NCI-H526 (cell line): Measurements from ENCODE around the gene NKX2-3.
A peak's percentile ranks its signal among the peaks of the same experiment; 100 is the strongest.

ENCODE experiments used
- DNase-seq, 2 experiments: peaks; one replicate each; lab custom pipeline; 2025; lab: John Stamatoyannopoulos, UW

NKX2-3 gene

DNA sequence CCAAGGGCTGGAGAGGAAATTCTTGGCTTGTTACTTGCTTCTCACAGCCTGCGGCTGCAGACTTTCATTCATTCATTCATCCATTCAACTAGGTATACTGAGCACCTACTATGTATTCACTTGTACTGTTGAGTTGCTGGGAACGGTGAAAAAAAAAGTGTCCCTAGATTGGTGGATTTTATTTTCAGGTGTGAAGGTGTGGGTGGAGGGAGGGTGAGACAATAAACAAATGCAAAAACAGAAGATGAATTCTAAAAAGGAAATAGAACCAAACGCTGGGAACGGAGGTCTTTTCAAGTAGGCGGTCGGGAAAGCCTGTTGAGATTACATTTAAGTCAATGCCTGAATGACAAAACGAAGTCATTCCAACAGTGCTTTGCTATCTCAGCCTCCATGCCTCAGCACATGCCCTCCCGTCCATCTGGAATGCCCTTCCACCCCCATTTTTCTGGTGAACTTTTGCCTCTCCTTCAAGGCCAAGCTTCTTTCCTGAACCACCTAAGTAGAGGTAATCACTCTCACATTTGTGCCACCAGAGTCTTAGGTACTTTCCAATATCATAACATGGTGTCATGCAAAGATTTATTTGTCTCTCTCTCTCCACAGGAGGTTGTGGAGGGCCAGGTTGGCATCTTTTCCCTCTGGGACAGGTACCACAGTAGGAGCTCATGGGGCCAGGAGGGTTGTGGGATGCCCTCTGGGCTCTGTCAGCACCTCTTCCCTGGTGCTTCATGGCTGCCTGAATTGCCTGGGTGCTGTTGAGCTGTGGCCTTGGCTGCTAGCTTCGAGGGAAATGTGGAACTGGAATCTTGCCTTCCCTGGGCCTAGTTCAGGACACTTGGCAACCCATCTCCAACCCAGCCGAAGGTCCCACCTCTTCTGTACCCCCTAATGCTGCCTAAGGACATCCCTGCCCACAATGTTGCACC lies 5.5 kb downstream of the NKX2-3 start:
- DNase-seq: no peak

DNA sequence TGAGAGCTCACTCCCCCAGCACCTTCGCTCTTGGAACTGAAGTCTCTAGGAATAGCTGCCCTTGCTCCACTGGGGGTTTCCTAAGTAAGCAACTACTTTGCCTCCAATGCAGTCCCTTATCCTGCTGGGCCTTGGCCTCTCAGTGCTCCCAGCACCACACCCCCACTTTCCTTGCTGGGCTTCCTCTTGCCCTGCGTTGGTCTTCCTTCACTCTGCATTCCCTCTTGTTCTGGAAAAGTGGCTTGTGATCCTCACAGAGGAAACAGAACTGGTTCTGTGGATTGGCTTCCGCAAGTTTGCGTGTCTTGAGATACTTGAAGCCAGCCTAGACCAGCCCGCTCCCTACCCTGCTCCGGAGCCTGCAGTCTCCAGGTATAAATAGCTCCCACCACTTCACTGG lies 6.4 kb downstream of the NKX2-3 start:
- DNase-seq: no peak

DNA sequence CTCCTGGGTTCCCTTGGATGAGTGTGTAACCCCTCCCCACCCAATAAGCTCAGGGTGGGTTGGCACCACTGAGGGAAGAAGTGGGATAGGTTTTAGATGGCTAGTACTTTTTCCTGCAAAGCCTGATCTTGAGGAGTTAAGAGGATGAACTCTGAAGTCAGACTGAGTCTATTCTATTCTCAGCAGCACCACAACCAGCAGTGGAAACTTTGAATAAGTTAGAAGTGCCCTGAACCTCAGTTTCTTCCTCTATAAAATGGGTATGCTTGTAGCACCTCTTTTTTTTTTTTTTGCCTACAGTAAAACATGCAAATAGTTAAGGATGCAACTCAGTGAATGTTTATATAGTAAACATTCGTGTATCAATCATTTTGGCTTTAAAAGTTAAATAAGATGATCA lies 7.1 kb downstream of the NKX2-3 start:
- DNase-seq: no peak

DNA sequence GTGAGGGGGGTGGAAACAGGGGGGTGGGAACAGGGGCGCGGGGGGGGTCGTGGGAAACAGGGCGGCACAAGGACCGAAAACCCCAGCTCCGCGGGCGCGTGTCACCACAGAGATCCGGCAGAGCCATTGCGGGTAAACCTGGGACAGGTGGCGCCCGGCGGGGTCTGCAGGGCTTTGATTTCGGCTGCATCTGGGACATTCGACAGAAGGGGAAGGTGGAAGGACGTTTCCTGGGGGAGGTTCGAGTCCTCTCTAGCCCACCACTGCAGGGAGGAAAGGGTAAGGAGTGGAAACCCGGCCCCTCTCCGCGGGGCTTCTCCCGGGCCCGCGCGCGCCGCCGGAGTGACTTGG lies 7.5 kb downstream of the NKX2-3 start:
- no peak for DNase-seq

DNA sequence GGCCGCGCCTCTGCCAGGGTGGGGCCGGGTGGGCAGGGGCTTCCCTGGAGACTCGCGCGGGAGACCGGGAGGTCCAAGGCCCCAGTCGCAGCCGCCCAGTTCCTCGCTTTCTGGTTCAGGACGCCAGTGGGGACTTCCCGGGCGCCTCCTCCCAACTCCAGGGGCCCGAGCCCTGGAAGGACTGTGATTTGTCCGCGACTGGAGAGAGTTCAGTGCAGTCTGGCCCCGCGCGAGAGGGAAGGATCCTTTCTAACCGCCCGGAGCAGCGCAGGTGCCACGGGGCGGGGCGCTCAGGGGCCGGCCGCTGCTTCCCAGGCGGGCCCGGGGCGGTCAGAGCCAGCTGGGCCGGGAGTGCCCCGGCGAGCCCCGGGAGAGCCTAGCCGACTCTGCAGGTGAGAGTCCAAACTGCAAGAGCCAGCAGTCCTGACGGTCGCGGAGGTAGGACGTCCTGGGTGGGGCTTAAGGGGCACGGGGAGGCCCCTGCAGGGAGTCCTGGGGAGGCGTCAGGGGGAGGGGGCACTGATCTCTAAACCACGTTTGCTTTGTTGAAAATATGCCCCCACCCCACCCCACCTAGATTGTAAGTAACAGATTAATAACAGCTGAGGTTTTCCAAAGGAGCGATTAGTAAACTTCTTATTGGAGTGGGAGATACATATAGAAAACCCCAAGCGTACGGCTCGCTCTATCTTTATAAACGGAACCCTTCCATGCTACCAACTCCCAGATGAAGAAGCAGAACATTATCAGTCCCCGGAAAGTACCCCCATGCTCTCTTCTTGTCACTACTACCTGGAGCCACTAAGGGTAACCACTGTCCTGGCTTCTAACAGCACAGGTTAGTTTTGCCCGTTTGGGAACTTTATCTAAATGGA lies 8.2 kb downstream of the NKX2-3 start:
- peak in 1 of 2 experiments; percentile 53 for DNase-seq

DNA sequence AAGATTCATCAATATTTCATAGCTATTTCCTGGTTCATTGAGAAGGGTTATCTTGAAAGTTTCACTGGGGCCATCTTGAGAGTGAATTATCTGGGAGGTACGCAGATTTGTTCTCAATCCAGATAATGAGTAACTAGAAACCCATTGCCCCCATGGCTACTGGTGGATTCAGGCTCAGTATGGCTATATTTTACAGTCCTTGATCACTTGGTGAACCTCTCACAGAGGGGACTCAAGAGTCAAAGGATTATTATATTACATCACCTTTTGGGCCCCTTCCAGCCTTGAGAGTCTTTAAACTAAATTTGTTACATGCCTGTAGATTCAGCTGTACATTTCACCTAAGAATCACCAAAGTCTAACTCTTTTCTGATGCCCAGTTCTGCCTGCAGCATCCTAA lies 11.6 kb downstream of the NKX2-3 start:
- no peak for DNase-seq

DNA sequence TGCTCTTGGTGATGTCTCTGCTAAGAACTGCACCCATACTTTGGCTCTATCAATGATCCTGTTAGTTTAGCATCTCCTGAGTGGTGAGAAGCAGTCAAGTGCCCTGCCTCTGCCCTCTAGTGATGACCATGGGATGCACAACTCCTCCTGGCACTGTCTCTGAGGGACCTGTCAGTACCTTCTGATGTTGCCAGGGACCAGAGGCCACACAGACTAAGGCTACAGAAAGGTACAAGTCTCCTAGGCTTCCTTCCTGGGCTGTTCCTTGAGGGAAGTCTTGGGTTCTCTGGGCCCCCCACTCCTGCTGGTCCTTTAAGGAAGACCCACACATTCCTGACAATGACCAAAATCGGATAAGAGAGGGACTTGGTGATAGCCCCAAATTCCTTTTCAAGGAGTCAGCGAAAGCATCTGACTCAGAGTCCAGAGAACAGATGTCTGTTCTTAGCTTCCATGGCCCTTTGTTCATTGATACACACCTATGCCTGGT lies 15.3 kb downstream of the NKX2-3 start:
- peak in 1 of 2 experiments; percentile 58 for DNase-seq

DNA sequence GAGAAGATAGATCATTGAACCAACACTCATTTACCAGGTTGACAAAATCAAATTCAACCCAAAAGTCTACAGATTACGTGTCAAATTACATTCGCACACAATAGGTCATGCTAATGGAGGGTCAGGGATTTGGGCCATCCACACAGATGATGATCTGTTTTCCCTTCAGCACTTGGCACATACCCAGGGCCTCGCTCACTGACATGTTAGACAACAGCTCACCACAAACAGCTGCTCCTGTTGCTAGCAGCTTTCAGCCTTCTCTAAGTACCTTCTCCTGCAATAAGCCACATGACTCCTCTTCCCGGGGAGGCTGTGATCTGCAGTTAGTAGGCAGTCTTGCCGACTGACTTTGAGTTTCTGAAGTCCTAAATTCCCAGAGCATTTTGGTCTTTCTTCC lies 18.4 kb downstream of the NKX2-3 start:
- peak in 1 of 2 experiments; percentile 18 for DNase-seq

DNA sequence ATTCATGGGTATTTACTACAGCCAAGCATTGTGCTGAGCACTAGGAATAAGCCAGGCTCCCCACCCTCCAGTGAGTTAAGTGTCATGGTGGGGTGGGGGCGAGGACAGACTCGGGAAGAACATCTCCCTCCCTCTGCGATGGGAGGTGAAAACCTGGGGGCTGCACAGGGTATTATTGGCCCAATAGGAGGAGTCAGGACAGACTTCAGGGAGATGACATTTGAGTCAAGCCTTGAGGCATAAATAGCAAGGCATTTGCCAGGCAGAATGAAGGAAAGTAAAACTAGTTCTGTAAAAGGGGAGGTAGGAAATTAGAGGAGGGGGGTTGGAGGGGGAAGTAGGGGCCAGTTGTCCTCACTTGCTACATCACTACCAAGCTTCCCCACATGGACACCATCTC lies 18.9 kb downstream of the NKX2-3 start:
- no peak for DNase-seq

DNA sequence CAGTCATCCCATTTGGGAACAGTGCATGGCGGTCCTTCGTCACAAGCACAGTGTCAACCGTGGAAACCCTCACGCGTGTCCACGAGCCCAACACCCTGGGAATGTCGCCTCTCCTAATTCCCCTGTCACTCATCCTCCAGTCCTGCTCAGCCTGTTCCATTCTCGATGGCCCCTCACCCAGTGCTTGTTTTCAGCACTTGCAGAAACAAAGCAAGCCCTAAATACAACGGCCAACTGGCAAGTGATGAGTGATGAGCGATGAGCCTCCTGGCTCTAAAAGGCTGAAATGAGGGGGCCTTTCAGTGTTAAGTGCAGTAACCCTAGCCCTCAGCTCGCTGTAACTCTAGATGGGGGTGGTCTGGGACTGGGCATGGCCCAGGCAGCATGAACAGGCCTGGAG lies 22.6 kb downstream of the NKX2-3 start:
- no peak for DNase-seq

DNA sequence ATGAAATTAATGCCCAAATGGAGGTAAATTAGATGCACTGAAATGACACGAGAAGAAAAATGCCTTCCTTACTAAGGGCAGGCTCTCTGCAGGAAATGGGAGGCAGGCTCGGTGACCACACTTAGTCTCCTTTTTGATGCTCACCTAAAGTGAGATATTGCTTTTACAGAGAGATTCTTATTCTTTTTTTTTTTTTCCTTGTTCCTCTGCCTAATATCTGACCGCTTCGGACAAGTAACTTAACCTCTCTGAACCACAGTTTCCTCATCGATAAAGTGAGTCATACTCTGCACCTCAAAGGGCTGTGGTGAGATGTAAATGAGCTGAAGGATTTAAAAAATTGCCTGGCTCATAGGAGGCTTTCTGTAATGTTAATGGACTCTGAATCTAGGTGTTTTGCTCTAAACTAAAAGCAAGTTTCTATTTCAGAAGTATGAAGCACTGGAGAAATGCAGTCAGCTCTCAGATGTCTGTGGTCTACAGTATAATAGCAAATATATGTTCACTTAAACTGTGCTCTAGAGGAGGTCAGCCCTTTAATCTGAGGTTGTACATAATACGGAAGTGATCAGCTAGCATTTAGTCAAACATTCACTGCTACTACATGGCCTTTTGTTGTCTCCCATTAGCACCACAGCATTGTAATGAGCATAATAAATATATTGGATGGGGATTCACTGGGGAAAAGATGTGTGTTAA lies 23.2 kb downstream of the NKX2-3 start:
- DNase-seq: no peak

DNA sequence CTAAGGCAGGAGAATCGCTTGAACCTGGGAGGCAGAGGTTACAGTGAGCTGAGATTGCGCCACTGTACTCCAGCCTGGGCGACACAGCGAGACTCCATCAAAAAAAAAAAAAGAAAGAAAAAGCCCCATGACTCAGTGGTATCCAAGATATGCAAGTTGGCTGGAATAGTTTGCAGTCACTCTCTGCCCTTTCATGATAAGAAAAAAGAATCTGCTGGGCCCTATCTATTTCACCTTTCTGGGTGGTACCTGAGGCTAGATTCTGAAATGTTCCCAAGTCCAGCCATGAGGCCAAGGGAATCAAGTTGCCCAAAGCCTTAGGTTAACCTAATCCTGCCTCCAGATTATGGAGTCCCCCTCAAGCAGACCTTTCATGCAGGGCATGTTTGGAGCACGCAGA lies 24.3 kb downstream of the NKX2-3 start:
- DNase-seq: no peak

DNA sequence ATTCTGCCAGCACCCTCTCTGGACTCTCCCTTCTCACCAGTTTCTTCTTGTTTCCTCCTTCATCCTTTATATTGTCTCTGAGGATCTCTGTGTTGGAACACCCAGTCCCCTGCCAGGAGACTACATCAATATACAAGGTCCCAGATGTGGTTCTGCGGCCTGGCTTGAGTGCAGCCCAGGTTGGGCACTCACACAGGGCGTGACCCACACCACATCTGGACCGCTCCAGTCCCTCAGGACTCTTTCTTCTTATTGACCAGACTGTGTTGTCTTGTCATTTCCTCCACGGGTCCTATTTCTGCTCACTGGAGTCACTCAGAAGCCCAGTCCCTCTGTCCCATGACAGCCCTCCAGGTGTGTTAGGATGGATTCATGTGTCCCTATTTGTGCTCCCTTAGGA lies 26.0 kb downstream of the NKX2-3 start:
- DNase-seq: no peak

DNA sequence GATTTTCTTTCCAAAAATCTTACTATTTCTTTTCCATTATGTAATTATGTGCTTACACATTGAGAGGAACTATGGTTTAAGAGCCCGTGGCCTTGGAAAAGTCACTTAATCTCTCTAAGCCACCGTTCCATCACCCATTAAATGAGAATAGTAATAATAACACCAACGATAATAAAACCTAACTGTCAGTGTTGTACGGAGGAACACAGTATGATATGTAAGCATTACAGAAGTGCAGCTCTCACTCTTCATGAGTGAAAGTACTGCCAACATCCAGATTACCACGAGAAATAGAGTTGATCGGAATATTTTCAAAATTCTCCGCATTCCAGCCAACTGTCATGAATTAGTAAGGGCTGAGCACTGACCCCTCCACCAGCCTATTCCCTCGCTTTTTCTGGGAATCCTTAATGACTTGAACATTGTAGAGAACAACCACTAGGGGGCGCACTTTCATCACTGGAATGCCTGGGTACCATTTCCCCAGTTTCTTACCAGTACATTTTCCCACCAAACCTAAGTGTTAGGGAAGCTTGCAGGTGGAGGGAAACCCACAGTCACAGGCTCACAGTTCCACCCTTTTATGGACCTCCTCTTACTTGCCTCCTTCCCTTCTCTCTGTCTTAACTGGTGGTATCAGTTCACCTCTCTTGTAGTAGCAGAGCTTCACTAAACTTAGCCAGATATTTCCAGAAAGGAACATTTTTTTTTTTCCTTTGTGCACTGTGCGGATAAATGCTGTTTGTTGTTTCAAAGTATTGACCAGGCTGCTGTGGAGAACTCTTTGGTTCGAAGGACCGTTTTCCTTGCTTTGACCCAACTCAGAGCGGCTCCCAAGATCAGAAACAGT lies 27.8 kb downstream of the NKX2-3 start:
- peak in 1 of 2 experiments; percentile 69 for DNase-seq

DNA sequence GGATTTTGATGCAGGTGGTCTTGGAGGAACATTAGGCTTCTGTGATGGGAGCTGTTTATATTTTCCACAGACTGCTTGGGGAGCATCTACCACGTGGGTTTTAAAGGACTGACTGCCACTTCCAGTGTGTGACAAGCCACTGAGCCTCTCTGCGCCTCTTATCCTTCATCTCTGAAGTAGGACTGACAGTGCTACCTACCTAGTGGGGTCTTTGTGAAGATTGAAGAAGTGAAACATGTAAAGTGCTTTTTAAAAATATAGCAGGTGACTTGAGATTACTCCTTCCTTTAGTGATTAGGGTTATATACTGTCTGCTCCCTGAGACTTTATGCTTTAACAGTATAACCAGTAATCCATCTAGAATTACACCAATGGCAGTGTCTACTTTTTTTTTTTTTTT lies 29.9 kb downstream of the NKX2-3 start:
- no peak for DNase-seq

DNA sequence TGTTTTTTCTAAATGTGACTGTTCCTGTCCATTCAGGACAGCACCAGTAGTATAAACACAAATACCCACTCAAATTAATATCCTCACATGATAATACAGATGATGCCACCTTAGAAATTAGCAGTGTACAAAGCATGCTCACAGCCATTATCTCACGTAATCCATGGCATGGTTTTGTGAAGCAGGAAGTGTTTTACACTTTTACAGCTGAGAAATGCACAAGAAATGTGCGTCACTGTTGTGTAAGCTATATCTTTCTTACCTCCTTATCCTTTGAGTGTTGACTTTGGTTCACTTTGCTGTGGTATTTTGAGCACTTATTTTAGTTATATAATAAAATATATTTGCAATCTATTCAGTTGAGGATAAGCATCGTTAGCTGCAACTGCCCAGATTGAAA lies 31.6 kb downstream of the NKX2-3 start:
- DNase-seq: no peak

DNA sequence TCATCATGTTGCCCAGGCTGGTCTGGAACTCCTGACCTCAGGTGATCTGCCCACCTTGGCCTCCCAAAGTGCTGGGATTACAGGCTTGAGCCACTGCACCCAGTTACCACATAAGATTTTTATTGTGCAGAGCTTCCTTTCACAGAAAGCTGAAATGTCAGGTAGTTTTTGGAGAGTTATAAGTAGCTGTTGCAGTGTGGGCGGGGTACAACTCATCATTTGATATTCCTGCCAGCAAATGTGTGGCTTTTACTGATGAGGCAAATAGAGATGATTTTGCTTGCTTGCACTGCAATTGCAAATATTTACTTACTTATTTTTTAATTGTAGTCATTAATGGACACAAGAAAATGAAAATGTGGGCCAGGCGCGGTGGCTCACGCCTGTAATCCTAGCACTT lies 32.4 kb downstream of the NKX2-3 start:
- DNase-seq: no peak

DNA sequence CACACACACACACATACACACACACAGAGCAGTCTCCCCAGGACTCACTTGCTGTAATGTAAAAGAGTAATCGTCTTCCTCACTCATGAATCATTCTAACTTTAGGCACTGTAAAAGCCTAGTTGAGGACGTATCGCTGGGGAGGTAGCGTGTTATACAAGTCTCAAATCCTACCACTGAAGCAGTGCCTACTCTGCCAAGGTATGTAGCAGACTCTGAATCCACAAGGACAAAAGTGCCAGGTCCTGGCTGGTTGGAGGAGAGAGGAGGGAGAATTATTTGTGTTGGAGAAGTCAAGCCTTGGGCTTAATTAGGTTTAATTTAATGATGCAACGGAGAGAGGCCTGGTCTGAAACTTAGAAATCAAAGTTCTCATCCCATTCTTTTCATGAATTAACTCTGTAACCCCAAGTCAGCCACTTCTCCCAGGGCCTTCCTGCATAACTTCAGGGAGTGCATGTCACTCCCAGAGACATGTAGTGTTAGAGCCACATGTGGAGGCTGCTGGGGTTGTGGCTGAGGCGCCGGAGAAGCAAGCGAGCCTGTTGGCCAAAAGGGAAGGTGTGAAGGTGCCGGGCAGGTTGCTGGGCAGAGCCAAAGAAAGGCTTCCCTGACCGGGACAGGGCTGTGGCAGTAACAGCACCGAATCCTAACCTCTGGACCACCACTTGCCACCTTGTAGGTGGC lies 36.7 kb downstream of the NKX2-3 start:
- no peak for DNase-seq

DNA sequence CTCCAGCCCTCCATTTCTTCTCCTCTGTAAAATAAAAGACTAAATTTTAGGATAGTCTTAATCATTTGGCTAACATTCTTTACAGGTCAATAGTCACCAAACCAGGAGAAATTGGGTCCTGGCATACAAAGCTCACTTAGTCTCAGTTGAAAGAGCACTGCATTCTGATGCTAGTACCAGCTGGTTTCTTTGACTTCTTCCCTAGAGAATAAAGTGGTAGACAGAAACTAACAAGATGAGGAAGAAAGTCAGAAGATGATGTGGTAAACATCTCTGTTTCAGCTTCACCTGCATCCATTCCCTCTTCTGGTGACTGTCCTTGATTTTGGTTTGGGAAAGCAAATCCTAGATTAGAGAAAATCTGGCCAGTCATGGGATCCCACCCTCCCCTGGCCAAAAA lies 37.2 kb downstream of the NKX2-3 start:
- DNase-seq: peak in 1 of 2 experiments; percentile 0

DNA sequence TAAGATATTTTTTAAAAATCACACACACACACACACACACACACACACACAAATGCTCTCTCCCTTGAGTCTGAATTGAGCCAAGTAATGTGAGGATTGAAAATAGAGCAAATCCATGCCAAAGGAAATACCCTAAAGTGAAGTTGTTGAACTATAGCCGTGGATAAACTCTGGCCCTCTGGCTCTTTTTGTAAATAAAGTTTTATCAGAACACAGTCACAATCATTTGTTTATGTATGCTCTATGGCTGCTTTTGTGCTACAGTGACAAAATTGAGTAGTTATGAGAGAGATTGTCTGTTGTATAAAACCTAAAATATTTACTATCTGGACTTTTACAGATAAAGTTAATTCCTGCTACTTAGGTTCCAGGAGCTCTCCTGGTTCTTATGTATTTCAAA lies 39.1 kb downstream of the NKX2-3 start:
- no peak for DNase-seq

DNA sequence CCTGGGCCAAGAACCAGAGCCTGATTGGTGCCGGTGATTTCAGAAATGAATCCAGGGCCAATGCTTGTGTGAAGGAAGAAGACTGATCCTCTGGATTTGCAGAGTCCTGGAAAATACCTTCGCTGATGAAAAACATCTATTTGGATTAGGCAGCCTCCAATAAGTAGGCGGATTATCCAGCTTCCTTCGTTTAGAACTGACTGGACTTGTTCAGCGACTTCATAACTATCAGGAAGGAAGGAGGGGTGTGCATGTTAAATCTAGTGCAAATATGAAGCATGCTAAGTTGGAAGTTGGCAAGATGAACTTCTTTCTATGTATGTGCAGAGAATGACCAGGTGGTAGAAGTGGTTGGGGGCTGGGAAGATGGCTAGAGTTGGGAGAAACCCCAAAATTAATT lies 41.0 kb downstream of the NKX2-3 start:
- DNase-seq: no peak
